ENCODE data around the gene ARHGEF7. TPM values are rescaled to one million over a fixed set of nuclear protein-coding genes. Genes with fewer than 3 reads are reported as not detected.

The ARHGEF7 gene
- total RNA-seq, 1 experiment from 2014 or later: 21.6 TPM

DNA sequence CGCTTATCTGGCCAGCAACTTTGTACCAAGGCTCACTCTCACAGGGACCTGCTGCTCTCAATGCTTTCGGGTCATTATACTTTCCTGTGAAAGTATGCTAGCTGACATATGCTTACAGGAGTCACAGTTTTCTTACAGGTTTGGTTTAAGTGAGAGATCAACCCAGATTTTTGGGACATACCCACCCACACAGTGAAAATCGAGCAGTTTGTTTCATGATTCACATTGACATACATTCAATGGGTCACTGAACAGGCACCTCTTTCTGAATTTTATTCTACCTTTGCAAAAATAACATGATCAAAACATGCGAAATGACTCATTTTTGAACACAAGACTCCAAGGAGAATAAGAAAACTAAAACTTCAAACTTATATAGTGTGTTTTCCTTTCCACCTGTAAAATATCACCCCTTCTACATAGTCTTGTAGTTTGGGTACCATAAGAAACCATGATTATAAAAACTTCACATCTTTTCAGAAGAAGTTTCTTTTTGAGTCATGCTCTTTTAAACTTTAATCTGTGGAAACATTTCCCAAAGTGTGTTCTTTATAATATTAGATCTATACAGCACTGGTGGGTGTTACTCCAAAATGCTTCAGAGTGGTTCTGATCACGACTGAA lies 161.0 kb downstream of the ARHGEF7 start:
- DNase-seq (ENCODE audit: low read depth): no peak

- no peak for DNase-seq (ENCODE audit: low read depth)
These were observed 163.1 kb downstream of the ARHGEF7 start for GRCh38 chr13:111278258-111278657.

- DNase-seq (ENCODE audit: low read depth): no peak
These were observed 163.9 kb downstream of the ARHGEF7 start for GRCh38 chr13:111278743-111279652.

DNA sequence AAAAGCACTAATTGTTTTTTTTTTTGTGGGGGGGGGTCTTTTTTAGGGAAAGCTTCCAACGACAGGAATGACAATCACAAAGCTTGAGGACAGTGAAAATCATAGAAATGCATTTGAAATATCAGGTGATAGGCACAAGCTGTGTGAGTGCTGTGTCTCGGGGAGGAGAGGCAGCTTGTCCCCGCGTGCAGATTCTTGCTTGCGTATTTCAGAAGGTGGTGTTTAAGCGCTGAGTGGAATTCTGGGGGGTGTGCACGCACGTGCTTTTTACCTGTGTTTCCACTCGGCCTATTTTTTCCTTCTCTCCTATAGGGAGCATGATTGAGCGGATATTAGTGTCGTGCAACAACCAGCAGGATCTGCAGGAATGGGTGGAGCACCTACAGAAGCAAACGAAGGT lies 165.1 kb downstream of the ARHGEF7 start:
- DNase-seq (ENCODE audit: low read depth): no peak

GRCh38 chr13:111280681-111281585 lies 165.8 kb downstream of the ARHGEF7 start:
- DNase-seq (ENCODE audit: low read depth): no peak

GRCh38 chr13:111281751-111282311 lies 166.7 kb downstream of the ARHGEF7 start:
- DNase-seq (ENCODE audit: low read depth): no peak

GRCh38 chr13:111282425-111282824 lies 167.3 kb downstream of the ARHGEF7 start:
- no peak for DNase-seq (ENCODE audit: low read depth)

DNA sequence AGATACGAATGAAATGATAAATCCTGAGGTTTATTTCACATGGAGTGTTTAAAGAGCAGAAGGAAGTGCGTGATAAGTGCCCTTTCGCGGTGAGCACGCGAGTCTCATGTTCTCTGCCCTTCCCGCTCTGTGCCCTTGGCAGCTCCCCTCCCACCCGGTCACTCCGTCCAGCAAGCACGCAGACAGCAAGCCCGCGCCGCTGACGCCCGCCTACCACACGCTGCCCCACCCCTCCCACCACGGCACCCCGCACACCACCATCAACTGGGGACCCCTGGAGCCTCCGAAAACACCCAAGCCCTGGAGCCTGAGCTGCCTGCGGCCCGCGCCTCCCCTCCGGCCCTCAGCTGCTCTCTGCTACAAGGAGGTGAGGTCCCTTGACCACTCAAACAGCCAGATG lies 167.9 kb downstream of the ARHGEF7 start:
- DNase-seq (ENCODE audit: low read depth): no peak

DNA sequence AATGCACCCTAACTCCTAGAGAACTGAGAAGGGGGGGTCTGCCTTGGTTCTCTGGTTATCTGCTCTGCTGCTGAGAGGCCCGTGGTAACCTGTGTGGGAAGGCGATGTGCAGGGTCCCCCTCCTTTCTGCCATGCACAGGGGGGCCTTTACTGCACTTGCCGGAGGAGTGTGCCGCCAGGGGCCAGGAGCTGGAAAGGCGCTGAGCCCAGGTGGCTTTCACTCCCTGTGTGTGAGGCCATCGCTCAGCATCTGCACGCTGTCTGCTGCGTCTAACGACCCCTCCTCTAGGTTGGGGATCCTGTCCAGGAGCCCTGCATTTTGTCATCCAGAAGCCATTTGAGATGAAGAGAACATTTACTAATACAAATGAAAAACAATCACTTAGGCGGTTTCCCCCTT lies 168.3 kb downstream of the ARHGEF7 start:
- DNase-seq (ENCODE audit: low read depth): no peak

GRCh38 chr13:111283991-111284390 lies 168.9 kb downstream of the ARHGEF7 start:
- no peak for DNase-seq (ENCODE audit: low read depth)

DNA sequence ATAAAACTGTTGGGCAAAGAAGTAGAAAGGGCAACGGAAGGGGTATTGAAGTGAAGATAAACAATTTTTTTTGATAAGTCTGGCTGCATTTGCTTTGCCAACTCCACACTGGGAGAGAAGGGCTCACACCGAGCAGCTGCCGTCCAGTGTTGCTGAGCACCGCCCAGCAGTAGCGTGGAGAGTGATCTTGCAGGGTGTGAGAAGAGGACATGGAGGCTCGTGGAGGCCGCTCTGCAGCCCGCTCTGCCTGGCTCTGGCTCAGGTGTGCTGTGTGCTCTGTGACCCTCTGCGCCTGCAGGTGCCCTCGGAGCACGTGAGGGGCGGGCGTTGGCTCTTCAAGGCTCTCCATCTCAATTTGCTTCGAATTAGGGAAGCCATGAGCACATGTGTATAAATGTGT lies 169.5 kb downstream of the ARHGEF7 start:
- DNase-seq (ENCODE audit: low read depth): no peak

DNA sequence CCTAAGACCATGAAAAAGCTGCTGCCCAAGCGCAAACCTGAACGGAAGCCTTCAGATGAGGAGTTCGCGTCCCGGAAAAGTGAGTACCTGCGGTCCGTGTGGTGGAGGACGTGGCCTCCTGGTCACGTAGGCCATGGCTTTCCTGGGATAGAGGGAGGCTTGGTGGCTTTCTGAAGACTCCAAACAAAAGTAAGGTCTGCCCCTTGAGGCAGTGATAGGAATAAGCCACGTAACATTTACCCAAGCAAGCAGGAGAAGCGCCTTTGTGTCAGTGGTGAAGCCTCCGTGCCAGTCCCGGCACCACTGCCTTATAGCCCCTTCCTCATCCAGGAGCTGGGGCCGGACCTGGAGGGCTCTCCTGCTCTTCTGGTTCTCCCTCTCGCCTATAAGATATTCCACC lies 171.1 kb downstream of the ARHGEF7 start:
- no peak for DNase-seq (ENCODE audit: low read depth)

DNA sequence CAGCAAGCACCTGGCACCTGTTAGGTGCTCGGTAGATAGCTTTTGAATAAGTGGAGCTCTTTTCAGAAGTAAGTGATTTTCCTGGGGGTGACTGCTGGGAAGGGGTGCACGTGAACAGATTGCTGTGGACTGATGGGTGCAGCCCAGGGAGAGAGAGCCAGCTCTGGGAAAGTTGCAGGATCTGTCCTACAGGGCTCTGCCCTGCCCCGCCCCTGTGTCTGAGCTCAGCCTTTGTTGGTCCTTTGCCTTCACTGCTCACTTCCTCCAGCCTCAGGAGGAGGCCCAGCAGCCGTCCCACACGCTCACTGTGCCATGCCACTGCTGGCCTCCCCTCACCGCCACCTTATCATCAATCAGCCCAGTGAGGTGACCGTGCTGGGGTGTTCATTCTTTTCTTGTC lies 171.6 kb downstream of the ARHGEF7 start:
- no peak for DNase-seq (ENCODE audit: low read depth)

DNA sequence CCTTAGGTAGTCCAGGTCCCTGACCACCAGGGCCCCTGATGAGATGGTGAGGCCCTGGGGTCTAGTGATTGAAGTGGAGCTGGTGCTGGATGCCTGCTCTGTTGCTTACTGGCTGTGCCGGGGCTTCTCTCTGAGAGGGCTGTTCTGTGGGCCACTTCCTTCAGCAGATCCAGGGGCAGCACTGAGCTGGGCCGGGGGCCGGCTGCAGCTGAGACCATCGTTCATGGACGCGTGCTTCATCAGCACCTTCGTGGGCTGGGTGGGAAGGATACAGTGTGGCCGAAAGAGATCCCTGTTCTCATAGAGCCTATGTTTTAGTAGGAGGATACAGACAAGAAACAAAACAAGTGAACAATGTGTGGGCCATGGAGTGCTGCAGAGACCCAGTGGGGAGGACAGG lies 172.1 kb downstream of the ARHGEF7 start:
- DNase-seq (ENCODE audit: low read depth): no peak

GRCh38 chr13:111288276-111288675 lies 173.2 kb downstream of the ARHGEF7 start:
- DNase-seq (ENCODE audit: low read depth): no peak

GRCh38 chr13:111289251-111289650 lies 174.1 kb downstream of the ARHGEF7 start:
- DNase-seq (ENCODE audit: low read depth): no peak

DNA sequence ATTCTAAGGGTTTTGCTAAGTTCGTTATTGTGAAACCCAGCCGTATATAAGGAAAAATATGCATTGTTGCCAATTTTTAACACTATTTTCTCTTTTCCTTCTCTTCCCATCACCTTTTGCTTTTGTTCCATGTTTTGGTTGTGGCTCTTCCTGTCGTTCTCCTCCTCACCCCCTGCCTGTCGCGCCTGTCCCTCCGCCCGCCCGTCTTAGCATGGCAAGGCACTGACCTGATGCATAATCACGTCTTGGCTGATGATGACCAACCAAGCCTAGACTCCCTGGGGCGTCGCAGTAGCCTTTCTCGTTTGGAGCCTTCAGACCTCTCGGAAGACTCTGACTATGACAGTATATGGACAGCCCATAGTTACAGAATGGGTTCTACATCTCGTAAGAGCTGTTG lies 176.8 kb downstream of the ARHGEF7 start:
- no peak for DNase-seq (ENCODE audit: low read depth)

- no peak for DNase-seq (ENCODE audit: low read depth)
These were observed 177.8 kb downstream of the ARHGEF7 start for GRCh38 chr13:111292710-111293485.

DNA sequence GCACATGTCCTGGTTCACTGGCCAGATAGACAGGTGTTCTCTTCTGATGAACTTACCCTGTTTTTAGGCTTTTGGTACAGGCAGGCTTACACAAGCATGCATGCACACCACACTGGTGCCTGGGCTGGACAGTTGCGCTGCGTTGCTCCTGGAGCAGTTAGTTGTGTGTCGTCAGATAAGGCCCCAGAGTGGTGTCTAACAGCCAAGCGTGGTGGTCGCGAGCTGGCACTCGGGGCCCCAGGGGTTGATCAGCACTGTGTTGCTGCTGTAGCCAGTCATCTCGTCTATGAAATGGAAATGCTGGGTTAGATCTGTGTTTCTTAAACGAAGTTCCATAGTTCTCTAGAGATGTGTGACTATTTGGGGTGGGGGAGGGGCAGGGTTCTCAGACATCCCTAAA lies 180.8 kb downstream of the ARHGEF7 start:
- no peak for DNase-seq (ENCODE audit: low read depth)

DNA sequence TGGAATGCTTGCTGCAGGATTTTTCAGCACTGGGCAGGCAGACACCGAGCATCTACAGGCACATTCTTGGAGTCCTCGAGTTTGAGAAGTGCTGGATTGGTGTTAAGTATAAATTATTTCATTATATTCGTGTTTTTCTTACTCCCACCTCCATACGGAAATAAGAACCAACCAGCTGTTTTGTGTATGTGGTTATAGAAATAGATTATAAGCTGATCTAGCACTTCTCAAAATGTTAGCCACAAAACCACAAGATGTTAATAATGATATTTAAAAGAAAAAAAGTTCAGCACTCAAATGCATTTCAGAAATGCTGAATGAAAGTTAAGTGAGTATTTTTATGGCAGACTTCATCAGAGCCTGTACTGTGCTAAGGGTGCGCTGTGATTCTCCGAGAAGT lies 181.3 kb downstream of the ARHGEF7 start:
- no peak for DNase-seq (ENCODE audit: low read depth)

Data from HT1080 (cell line).